Activated CD4-positive, alpha-beta memory T cell treated with anti-CD3 and anti-CD28 coated beads for 36 hours (primary cell): ENCODE data around the gene PGM3. TPM values are rescaled to one million over a fixed set of nuclear protein-coding genes. Genes with fewer than 3 reads are reported as not detected.

Experiments used
- CTCF ChIA-PET: fragments of 350-600 bp; sonication (Branson Sonifier 250); formaldehyde crosslinking; loops from one replicate; lab custom pipeline; 2021; ENCODE audit warnings: antibody characterized with exemption, inconsistent platforms; lab: Charles Lee
- POLR2A ChIA-PET: fragments of 350-600 bp; sonication (Branson Sonifier 250); formaldehyde crosslinking; loops from one replicate; lab custom pipeline; 2021; ENCODE audit warnings: antibody characterized with exemption; lab: Charles Lee
- DNase-seq: peaks from one replicate; pipeline ENCODE4 v3.0.0-alpha.2; 2020
- H3K27ac Mint-ChIP-seq: one replicate; pipeline ENCODE4 v1.8.0; 2021; ENCODE audit warnings: mixed read lengths
- H3K27me3 Mint-ChIP-seq: one replicate; pipeline ENCODE4 v1.8.0; 2021; ENCODE audit warnings: mixed read lengths
- H3K36me3 Mint-ChIP-seq: one replicate; pipeline ENCODE4 v1.8.0; 2021; ENCODE audit warnings: mixed read lengths
- H3K4me1 Mint-ChIP-seq: one replicate; pipeline ENCODE4 v1.8.0; 2021; ENCODE audit warnings: low read depth, mixed read lengths
- H3K4me3 Mint-ChIP-seq: one replicate; pipeline ENCODE4 v1.8.0; 2021; ENCODE audit warnings: mild to moderate bottlenecking, mixed read lengths
- H3K9me3 Mint-ChIP-seq: one replicate; pipeline ENCODE4 v1.8.0; 2021; ENCODE audit warnings: mixed read lengths
- intact Hi-C: fragments of 100-400 bp; cut with micrococcal nuclease; formaldehyde crosslinking; loops from one replicate; pipeline ENCODE4 v1.15.1; 2023
- total RNA-seq, 2 experiments: library from RNA; stranded (reverse); gene quantifications; one replicate each; pipeline ENCODE4 v1.2.3, GENCODE V29; 2021

Gene PGM3
- total RNA-seq, 2 experiments from 2014 or later: 20.7 to 24.6 TPM

GRCh38 chr6:83182114-83182513 is 11.0 kb downstream of the PGM3 start:
- Mint-ChIP-seq H3K27me3 (no peaks in the 10 kb centered on the region), H3K9me3 (no peaks in the 10 kb centered on the region), H3K36me3 (peaks cover 45% of the 10 kb centered on the region), H3K4me1 (peaks cover 3% of the 10 kb centered on the region), H3K27ac (no peak overlapping the region), H3K4me3 (no peak overlapping the region)
- no peak for DNase-seq
- CTCF ChIA-PET: interaction anchor here (1.5 kb wide), 1 partner anchor 116 kb away, joined by 3 read pairs; the partner anchor contains the start of gene UBE3D
- intact Hi-C loops: no loop called here
- POLR2A ChIA-PET: no interaction called here

- CTCF ChIA-PET: interaction anchor here (0.6 kb wide), 1 partner anchor 9 kb away, joined by 3 read pairs; no protein-coding TSS in a partner anchor
- intact Hi-C loops: no loop called here
- Mint-ChIP-seq H3K4me1 (peaks cover 3% of the 10 kb centered on the region), H3K36me3 (peaks cover 45% of the 10 kb centered on the region), H3K4me3 (no peak overlapping the region), H3K9me3 (no peaks in the 10 kb centered on the region), H3K27me3 (no peaks in the 10 kb centered on the region), H3K27ac (no peak overlapping the region)
- POLR2A ChIA-PET: no interaction called here
- DNase-seq: no peak
Measured at GRCh38 chr6:83180426-83180950, 12.6 kb downstream of the PGM3 start.

GRCh38 chr6:83176246-83176645 is 16.8 kb downstream of the PGM3 start:
- ChIA-PET CTCF (no interaction called here), POLR2A (no interaction called here)
- Mint-ChIP-seq H3K27ac (no peak overlapping the region), H3K27me3 (no peaks in the 10 kb centered on the region), H3K36me3 (peaks cover 41% of the 10 kb centered on the region), H3K9me3 (no peaks in the 10 kb centered on the region), H3K4me1 (no peaks in the 10 kb centered on the region), H3K4me3 (no peak overlapping the region)
- intact Hi-C loops: no loop called here
- DNase-seq: no peak

GRCh38 chr6:83169511-83169910 is 23.6 kb downstream of the PGM3 start:
- H3K9me3 Mint-ChIP-seq: no peaks in the 10 kb centered on the region
- peaks cover 51% of the 10 kb centered on the region for H3K36me3 Mint-ChIP-seq
- no peak overlapping the region for H3K4me3 Mint-ChIP-seq
- CTCF ChIA-PET: interaction anchor here (3.4 kb wide), 1 partner anchor 103 kb away, joined by 14 read pairs; the partner anchor contains the start of genes DOP1A and UBE3D
- intact Hi-C loops: no loop called here
- no peak for DNase-seq
- H3K4me1 Mint-ChIP-seq: no peaks in the 10 kb centered on the region
- POLR2A ChIA-PET: no interaction called here
- H3K27me3 Mint-ChIP-seq: no peaks in the 10 kb centered on the region
- no peak overlapping the region for H3K27ac Mint-ChIP-seq

- H3K27ac Mint-ChIP-seq: no peak overlapping the region
- no peaks in the 10 kb centered on the region for H3K27me3 Mint-ChIP-seq
- no peaks in the 10 kb centered on the region for H3K9me3 Mint-ChIP-seq
- H3K4me3 Mint-ChIP-seq: no peak overlapping the region
- peaks cover 50% of the 10 kb centered on the region for H3K36me3 Mint-ChIP-seq
- ChIA-PET POLR2A (no interaction called here), CTCF (interaction anchor here (3.4 kb wide), 1 partner anchor 103 kb away, joined by 14 read pairs; the partner anchor contains the start of genes DOP1A and UBE3D)
- H3K4me1 Mint-ChIP-seq: no peaks in the 10 kb centered on the region
- intact Hi-C loops: no loop called here
- DNase-seq: no peak
Measured at GRCh38 chr6:83169106-83169505, 24.0 kb downstream of the PGM3 start.

GRCh38 chr6:83168556-83168955 is 24.5 kb downstream of the PGM3 start:
- no peaks in the 10 kb centered on the region for H3K27me3 Mint-ChIP-seq
- H3K4me1 Mint-ChIP-seq: no peaks in the 10 kb centered on the region
- no peak overlapping the region for H3K27ac Mint-ChIP-seq
- H3K36me3 Mint-ChIP-seq: peaks cover 51% of the 10 kb centered on the region
- no peak for DNase-seq
- ChIA-PET CTCF (interaction anchor here (1.2 to 3.4 kb wide), 2 partner anchors 101 to 102 kb away, joined by 5 to 14 read pairs; partner anchors contain the start of genes DOP1A and UBE3D), POLR2A (no interaction called here)
- H3K4me3 Mint-ChIP-seq: no peak overlapping the region
- H3K9me3 Mint-ChIP-seq: no peaks in the 10 kb centered on the region
- intact Hi-C loops: no loop called here

GRCh38 chr6:83167726-83168278 is 25.3 kb downstream of the PGM3 start:
- H3K36me3 Mint-ChIP-seq: peaks cover 44% of the 10 kb centered on the region
- intact Hi-C loops: no loop called here
- ChIA-PET CTCF (interaction anchor here (0.9 to 1.2 kb wide), 2 partner anchors 47 to 100 kb away, joined by 4 to 5 read pairs; partner anchors contain the start of gene DOP1A), POLR2A (no interaction called here)
- H3K9me3 Mint-ChIP-seq: no peaks in the 10 kb centered on the region
- H3K4me3 Mint-ChIP-seq: no peak overlapping the region
- no peak overlapping the region for H3K27ac Mint-ChIP-seq
- no peaks in the 10 kb centered on the region for H3K4me1 Mint-ChIP-seq
- no peaks in the 10 kb centered on the region for H3K27me3 Mint-ChIP-seq
- DNase-seq: no peak

GRCh38 chr6:83160167-83160566 is 32.9 kb downstream of the PGM3 start:
- POLR2A ChIA-PET: no interaction called here
- H3K27me3 Mint-ChIP-seq: no peaks in the 10 kb centered on the region
- no peaks in the 10 kb centered on the region for H3K4me1 Mint-ChIP-seq
- no peak overlapping the region for H3K27ac Mint-ChIP-seq
- intact Hi-C loops: no loop called here
- H3K4me3 Mint-ChIP-seq: no peak overlapping the region
- H3K9me3 Mint-ChIP-seq: no peaks in the 10 kb centered on the region
- CTCF ChIA-PET: interaction anchor here (1.0 kb wide), 1 partner anchor 93 kb away, joined by 3 read pairs; the partner anchor contains the start of gene DOP1A
- peaks cover 23% of the 10 kb centered on the region for H3K36me3 Mint-ChIP-seq
- DNase-seq: no peak

GRCh38 chr6:83155794-83156193 is 37.3 kb downstream of the PGM3 start:
- Mint-ChIP-seq H3K4me1 (no peaks in the 10 kb centered on the region), H3K27ac (no peak overlapping the region), H3K27me3 (no peaks in the 10 kb centered on the region), H3K36me3 (peaks cover 19% of the 10 kb centered on the region), H3K9me3 (no peaks in the 10 kb centered on the region), H3K4me3 (no peak overlapping the region)
- ChIA-PET POLR2A (no interaction called here), CTCF (no interaction called here)
- DNase-seq: no peak
- intact Hi-C loops: no loop called here

GRCh38 chr6:83153883-83154521 is 39.1 kb downstream of the PGM3 start:
- no peaks in the 10 kb centered on the region for H3K4me1 Mint-ChIP-seq
- H3K27me3 Mint-ChIP-seq: no peaks in the 10 kb centered on the region
- intact Hi-C loops: no loop called here
- H3K4me3 Mint-ChIP-seq: no peak overlapping the region
- POLR2A ChIA-PET: no interaction called here
- no peak for DNase-seq
- H3K9me3 Mint-ChIP-seq: no peaks in the 10 kb centered on the region
- H3K36me3 Mint-ChIP-seq: peaks cover 19% of the 10 kb centered on the region
- CTCF ChIA-PET: no interaction called here
- no peak overlapping the region for H3K27ac Mint-ChIP-seq

- intact Hi-C loops: no loop called here
- Mint-ChIP-seq H3K4me1 (no peaks in the 10 kb centered on the region), H3K9me3 (no peaks in the 10 kb centered on the region), H3K27me3 (no peaks in the 10 kb centered on the region), H3K4me3 (no peak overlapping the region), H3K36me3 (peaks cover 19% of the 10 kb centered on the region), H3K27ac (no peak overlapping the region)
- ChIA-PET POLR2A (no interaction called here), CTCF (no interaction called here)
- no peak for DNase-seq
Measured at GRCh38 chr6:83152913-83153312, 40.2 kb downstream of the PGM3 start.

GRCh38 chr6:83151114-83151513 is 42.0 kb downstream of the PGM3 start:
- intact Hi-C loops: no loop called here
- Mint-ChIP-seq H3K4me1 (no peaks in the 10 kb centered on the region), H3K27me3 (no peaks in the 10 kb centered on the region), H3K9me3 (no peaks in the 10 kb centered on the region), H3K4me3 (no peak overlapping the region), H3K27ac (no peak overlapping the region), H3K36me3 (peaks cover 15% of the 10 kb centered on the region)
- CTCF ChIA-PET: no interaction called here
- DNase-seq: no peak
- POLR2A ChIA-PET: no interaction called here
